HEK293 (cell line): ENCODE results near the gene NOM1.

Source experiments
- FEZF1 ChIP-seq: fragments of 450-650 bp; formaldehyde crosslinking; IDR thresholded peaks from 2 replicates; pipeline ENCODE4 v1.5.1; 2016; ENCODE audit warnings: missing biosample characterization, missing genetic modification characterization
- GLIS1 ChIP-seq: fragments of 450-650 bp; formaldehyde crosslinking; IDR thresholded peaks from 2 replicates; pipeline ENCODE4 v1.5.1; 2016; ENCODE audit warnings: missing biosample characterization, missing genetic modification characterization
- GLIS2 ChIP-seq: fragments of 450-650 bp; formaldehyde crosslinking; IDR thresholded peaks from 2 replicates; pipeline ENCODE4 v1.5.1; 2016; ENCODE audit warnings: missing biosample characterization, missing genetic modification characterization
- KLF10 ChIP-seq: fragments of 450-650 bp; IDR thresholded peaks from 2 replicates; pipeline ENCODE4 v1.5.1; 2018; ENCODE audit warnings: missing biosample characterization, mild to moderate bottlenecking, missing genetic modification characterization
- SCRT2 ChIP-seq: fragments of 450-650 bp; formaldehyde crosslinking; IDR thresholded peaks from 2 replicates; pipeline ENCODE4 v1.5.1; 2016; ENCODE audit warnings: missing biosample characterization, missing genetic modification characterization
- ZEB2 ChIP-seq: fragments of 450-650 bp; formaldehyde crosslinking; IDR thresholded peaks from 2 replicates; pipeline ENCODE4 v1.5.1; 2016; ENCODE audit warnings: missing biosample characterization, missing genetic modification characterization
- ZNF10 ChIP-seq: fragments of 450-650 bp; formaldehyde crosslinking; IDR thresholded peaks from 2 replicates; pipeline ENCODE4 v1.5.1; 2017; ENCODE audit warnings: missing biosample characterization, missing genetic modification characterization
- ZNF112 ChIP-seq: fragments of 450-650 bp; formaldehyde crosslinking; IDR thresholded peaks from 2 replicates; pipeline ENCODE4 v1.5.0; 2017; ENCODE audit warnings: missing biosample characterization, missing genetic modification characterization
- ZNF132 ChIP-seq: fragments of 450-650 bp; formaldehyde crosslinking; IDR thresholded peaks from 2 replicates; pipeline ENCODE4 v1.5.1; 2017; ENCODE audit warnings: missing biosample characterization, missing genetic modification characterization, borderline replicate concordance
- ZNF174 ChIP-seq: fragments of 450-650 bp; formaldehyde crosslinking; IDR thresholded peaks from 2 replicates; pipeline ENCODE4 v1.5.0; 2017; ENCODE audit warnings: missing biosample characterization, mild to moderate bottlenecking, missing genetic modification characterization
- ZNF394 ChIP-seq: fragments of 450-650 bp; formaldehyde crosslinking; IDR thresholded peaks from 2 replicates; pipeline ENCODE4 v1.5.1; 2016; ENCODE audit warnings: missing biosample characterization, missing genetic modification characterization, mild to moderate bottlenecking, moderate library complexity, borderline replicate concordance
- ZNF423 ChIP-seq: fragments of 450-650 bp; formaldehyde crosslinking; IDR thresholded peaks from 2 replicates; pipeline ENCODE4 v1.5.1; 2016; ENCODE audit warnings: missing biosample characterization, missing genetic modification characterization
- ZNF596 ChIP-seq: fragments of 450-650 bp; IDR thresholded peaks from 2 replicates; pipeline ENCODE4 v1.5.0; 2018; ENCODE audit warnings: missing biosample characterization, mild to moderate bottlenecking, missing genetic modification characterization, moderate library complexity
- ZNF600 ChIP-seq: fragments of 450-650 bp; formaldehyde crosslinking; IDR thresholded peaks from 2 replicates; pipeline ENCODE4 v1.5.1; 2016; ENCODE audit warnings: missing biosample characterization, missing genetic modification characterization
- ZNF768 ChIP-seq: fragments of 450-650 bp; formaldehyde crosslinking; IDR thresholded peaks from 2 replicates; pipeline ENCODE4 v1.5.1; 2018; ENCODE audit warnings: missing biosample characterization, mild to moderate bottlenecking, missing genetic modification characterization
- ZSCAN16 ChIP-seq: fragments of 450-650 bp; formaldehyde crosslinking; IDR thresholded peaks from 2 replicates; pipeline ENCODE4 v1.5.1; 2016; ENCODE audit warnings: missing biosample characterization, missing genetic modification characterization
- TF ChIP-seq, protein P1 (sequence below): fragments of 450-650 bp; formaldehyde crosslinking; IDR thresholded peaks from 2 replicates; pipeline ENCODE4 v1.5.1; 2016; ENCODE audit warnings: missing biosample characterization, missing genetic modification characterization
- TF ChIP-seq, protein P2 (sequence below): fragments of 450-650 bp; formaldehyde crosslinking; IDR thresholded peaks from 2 replicates; pipeline ENCODE4 v1.5.1; 2017; ENCODE audit warnings: missing biosample characterization, missing genetic modification characterization
- TF ChIP-seq, protein P3 (sequence below): fragments of 450-650 bp; formaldehyde crosslinking; IDR thresholded peaks from 2 replicates; pipeline ENCODE4 v1.5.1; 2016; ENCODE audit warnings: missing biosample characterization, missing genetic modification characterization
- TF ChIP-seq, protein P4 (sequence below): fragments of 450-650 bp; formaldehyde crosslinking; conservative IDR thresholded peaks from 2 replicates; pipeline ENCODE4 v1.5.1; 2016; ENCODE audit warnings: low read depth, missing biosample characterization, missing genetic modification characterization

The NOM1 gene

DNA sequence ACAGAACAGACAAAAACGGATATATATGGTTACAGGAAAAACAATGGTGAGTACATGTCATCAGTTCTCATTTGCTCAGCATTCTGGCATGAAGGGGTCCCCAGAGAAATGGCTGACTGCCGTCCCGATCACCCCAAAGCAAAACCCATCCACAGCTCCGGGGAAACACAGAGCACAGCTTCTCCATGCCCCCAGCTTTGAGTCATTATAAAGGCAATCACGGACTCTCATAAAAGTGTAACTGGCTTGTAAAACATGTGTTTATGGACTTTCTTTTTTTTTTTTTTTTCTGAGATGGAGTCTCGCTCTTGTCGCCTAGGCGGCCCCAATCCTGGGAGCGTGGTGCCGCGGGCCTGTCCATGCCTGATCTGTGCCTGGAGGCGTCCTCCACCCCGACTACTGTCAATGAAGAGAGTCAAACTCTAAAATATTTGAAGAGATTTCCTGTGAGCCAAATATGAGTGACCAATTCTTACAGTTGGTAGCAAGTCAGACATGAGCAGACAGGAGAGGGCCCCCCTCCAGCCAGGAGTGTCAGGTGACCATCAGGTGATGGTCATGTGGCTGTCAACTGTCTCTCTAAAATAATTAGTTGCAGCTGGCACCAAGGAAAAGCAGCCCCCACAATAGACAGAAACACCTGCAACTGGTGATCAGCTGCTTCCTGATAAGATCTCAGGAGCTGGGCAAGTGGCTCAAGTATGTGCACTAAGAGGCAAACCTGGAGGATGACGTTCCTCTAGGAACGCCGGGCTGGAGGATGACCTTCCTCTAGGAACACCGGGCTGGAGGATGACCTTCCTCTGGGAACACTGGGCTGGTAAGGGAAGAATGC is 21.7 kb upstream of the NOM1 start (continued):
- TF ChIP-seq ZEB2 (tag by site-specific recombination) (peak; percentile 45; the same call in 1 of the 2 replicates), ZNF423 (tag by site-specific recombination) (peak; percentile 55; the same call in 1 of the 2 replicates), SCRT2 (tag by site-specific recombination) (peak; percentile 59; the same call in 1 of the 2 replicates), ZNF596 (no peak), GLIS2 (tag by site-specific recombination) (0 out of 2 replicates have a peak, but pooled peaks have one; percentile 28), ZNF112 (no peak), ZNF132 (tag by site-specific recombination) (no peak), ZNF768 (tag by site-specific recombination) (no peak), GLIS1 (tag by site-specific recombination) (peak; percentile 55), ZNF10 (tag by site-specific recombination) (peak; percentile 89), KLF10 (tag by site-specific recombination) (0 out of 2 replicates have a peak, but pooled peaks have one; percentile 22), ZNF394 (tag by site-specific recombination) (0 out of 2 replicates have a peak, but pooled peaks have one; percentile 18), ZNF174 (tag by site-specific recombination) (no peak), ZNF600 (tag by site-specific recombination) (peak; percentile 43; the same call in 1 of the 2 replicates), FEZF1 (tag by site-specific recombination) (peak; percentile 59), ZSCAN16 (no peak)
- TF ChIP-seq, protein P1, sequence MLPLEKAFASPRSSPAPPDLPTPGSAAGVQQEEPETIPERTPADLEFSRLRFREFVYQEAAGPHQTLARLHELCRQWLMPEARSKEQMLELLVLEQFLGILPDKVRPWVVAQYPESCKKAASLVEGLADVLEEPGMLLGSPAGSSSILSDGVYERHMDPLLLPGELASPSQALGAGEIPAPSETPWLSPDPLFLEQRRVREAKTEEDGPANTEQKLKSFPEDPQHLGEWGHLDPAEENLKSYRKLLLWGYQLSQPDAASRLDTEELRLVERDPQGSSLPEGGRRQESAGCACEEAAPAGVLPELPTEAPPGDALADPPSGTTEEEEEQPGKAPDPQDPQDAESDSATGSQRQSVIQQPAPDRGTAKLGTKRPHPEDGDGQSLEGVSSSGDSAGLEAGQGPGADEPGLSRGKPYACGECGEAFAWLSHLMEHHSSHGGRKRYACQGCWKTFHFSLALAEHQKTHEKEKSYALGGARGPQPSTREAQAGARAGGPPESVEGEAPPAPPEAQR, result no peak
- TF ChIP-seq, protein P2, sequence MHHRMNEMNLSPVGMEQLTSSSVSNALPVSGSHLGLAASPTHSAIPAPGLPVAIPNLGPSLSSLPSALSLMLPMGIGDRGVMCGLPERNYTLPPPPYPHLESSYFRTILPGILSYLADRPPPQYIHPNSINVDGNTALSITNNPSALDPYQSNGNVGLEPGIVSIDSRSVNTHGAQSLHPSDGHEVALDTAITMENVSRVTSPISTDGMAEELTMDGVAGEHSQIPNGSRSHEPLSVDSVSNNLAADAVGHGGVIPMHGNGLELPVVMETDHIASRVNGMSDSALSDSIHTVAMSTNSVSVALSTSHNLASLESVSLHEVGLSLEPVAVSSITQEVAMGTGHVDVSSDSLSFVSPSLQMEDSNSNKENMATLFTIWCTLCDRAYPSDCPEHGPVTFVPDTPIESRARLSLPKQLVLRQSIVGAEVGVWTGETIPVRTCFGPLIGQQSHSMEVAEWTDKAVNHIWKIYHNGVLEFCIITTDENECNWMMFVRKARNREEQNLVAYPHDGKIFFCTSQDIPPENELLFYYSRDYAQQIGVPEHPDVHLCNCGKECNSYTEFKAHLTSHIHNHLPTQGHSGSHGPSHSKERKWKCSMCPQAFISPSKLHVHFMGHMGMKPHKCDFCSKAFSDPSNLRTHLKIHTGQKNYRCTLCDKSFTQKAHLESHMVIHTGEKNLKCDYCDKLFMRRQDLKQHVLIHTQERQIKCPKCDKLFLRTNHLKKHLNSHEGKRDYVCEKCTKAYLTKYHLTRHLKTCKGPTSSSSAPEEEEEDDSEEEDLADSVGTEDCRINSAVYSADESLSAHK (tag by site-specific recombination), result no peak
- TF ChIP-seq, protein P3, sequence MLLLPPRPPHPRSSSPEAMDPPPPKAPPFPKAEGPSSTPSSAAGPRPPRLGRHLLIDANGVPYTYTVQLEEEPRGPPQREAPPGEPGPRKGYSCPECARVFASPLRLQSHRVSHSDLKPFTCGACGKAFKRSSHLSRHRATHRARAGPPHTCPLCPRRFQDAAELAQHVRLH (tag by site-specific recombination), result peak; percentile 59; the same call in 1 of the 2 replicates
- TF ChIP-seq, protein P4, sequence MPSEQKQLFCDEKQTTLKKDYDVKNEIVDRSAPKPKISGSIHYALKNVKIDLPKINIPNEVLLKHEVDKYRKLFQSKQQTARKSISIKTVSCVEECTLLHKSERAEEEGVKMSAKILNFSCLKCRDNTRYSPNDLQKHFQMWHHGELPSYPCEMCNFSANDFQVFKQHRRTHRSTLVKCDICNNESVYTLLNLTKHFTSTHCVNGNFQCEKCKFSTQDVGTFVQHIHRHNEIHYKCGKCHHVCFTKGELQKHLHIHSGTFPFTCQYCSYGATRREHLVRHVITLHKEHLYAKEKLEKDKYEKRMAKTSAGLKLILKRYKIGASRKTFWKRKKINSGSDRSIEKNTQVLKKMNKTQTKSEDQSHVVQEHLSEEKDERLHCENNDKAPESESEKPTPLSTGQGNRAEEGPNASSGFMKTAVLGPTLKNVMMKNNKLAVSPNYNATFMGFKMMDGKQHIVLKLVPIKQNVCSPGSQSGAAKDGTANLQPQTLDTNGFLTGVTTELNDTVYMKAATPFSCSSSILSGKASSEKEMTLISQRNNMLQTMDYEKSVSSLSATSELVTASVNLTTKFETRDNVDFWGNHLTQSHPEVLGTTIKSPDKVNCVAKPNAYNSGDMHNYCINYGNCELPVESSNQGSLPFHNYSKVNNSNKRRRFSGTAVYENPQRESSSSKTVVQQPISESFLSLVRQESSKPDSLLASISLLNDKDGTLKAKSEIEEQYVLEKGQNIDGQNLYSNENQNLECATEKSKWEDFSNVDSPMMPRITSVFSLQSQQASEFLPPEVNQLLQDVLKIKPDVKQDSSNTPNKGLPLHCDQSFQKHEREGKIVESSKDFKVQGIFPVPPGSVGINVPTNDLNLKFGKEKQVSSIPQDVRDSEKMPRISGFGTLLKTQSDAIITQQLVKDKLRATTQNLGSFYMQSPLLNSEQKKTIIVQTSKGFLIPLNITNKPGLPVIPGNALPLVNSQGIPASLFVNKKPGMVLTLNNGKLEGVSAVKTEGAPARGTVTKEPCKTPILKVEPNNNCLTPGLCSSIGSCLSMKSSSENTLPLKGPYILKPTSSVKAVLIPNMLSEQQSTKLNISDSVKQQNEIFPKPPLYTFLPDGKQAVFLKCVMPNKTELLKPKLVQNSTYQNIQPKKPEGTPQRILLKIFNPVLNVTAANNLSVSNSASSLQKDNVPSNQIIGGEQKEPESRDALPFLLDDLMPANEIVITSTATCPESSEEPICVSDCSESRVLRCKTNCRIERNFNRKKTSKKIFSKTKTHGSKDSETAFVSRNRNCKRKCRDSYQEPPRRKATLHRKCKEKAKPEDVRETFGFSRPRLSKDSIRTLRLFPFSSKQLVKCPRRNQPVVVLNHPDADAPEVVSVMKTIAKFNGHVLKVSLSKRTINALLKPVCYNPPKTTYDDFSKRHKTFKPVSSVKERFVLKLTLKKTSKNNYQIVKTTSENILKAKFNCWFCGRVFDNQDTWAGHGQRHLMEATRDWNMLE (tag by site-specific recombination), result peak; percentile 42; the same call in 1 of the 2 replicates
